Activated T-helper 1 cell treated with Interleukin-2 at 50 U/mL for 16 hours (primary cell): ENCODE measurements around the gene ENDOV.

Source experiments
- DNase-seq: peaks from one replicate; pipeline ENCODE4 v3.0.0-alpha.2; 2020; ENCODE audit warnings: low read depth

The ENDOV gene

DNA sequence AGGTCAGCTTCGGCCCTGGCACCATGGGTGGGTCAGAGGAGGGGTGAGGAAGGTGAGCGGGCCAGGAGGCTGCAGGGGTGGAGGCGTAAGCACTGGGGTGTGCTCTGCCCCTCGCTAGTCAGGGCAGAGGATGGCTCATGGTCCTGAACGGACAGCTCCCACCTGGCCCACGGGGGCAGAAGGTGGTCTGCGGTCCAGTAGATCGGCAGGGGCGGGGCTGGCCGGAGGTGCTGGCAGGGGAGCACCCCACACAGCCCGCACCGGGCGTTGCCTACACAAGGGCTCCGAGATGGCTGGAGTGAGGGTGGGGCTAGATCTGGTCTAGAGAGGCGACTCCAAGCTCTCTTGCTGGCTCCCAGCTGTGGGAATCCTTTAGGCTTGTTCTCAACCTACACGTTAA is 53.3 kb downstream of the ENDOV start:
- DNase-seq = no peak

DNA sequence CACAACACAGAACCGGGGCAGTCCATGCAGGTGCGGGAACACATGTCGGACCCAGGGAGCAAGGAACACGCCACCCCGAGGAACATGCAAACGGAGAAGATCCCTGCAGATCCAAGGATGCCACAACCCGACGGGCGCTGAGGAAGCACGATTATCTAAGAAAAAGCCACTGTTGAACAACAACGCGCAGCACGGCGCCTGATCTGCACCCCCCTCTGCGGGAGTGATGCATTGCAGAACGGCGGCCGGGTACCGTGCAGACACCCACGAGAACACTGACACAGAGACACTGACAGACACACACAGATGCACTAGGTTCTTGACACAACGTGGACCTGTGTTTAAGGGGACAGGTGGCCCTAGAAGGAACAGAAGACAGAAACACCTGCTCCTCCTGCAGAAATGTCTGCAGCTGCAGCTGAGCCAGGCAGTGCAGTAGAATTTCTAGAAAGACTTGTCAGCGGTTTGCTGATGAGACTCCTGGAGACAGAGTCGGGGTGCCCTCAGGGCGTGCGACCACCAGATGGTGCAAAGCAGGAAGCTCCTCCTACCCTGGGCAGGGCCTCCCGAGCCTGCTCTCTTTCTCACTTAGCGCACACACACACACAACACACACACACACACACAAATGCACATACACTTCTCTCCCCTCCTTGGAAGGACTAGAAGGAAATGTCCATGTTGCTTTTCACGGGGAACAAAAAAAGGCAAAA is 54.0 kb downstream of the ENDOV start:
- DNase-seq = no peak

DNA sequence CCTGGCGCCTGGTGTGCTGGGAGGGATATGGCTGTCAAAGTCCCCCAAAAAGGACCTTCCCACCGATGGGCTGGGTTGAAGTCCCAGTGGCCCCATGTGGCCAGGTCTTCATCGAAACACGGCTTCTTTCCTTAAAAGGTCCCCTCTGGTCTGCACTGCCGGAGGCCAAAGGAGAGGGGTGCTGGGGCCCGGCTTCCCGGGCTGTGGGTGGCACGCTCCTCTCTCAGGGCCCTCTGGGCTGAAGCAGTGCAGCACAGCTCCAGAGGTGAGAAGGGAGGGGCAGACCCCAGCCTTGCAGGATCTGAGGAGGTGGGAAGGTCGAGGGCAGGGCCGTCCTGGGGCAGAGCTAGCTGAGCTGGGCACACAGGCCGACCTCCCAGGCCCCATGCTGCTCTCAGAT is 54.7 kb downstream of the ENDOV start:
- no peak for DNase-seq

DNA sequence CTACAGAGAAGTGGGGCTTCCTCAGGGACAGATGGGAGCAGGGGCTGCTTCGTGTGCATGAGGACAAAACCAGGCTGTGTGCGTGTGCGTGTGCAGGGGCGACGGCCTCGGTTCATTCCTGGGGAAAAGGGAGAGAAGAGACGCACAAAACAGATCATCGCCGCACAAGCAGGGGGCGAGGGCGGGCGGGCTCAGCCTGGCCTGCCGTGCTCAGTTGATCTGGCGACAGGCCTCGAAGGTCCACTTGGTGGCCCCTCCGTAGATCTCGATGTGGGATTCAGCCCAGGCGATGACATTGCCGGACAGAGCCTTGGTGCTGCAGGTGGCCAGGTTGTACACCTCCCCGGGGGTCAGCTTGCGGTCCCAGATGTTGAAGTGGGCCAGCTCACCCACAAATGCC is 55.6 kb downstream of the ENDOV start:
- no peak for DNase-seq

DNA sequence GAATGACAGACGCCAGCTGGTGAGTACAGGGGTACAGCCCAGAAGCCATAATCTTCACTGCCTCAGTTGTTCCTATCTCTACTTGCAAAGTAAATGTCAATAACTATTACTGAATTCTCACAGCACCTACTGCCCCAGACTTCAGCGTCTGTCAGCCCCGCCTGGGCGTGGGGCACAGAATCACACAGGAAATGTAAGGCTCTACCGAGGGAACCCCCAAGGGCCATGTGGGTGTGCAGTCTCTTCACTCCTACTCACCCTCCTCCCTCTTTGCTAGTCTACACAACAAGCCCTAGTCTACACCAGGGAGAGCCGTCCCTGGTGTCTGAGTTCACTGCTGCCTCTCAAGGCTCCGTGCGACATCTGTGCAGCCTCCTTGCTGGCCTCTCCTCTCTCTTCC is 57.0 kb downstream of the ENDOV start:
- DNase-seq = no peak

DNA sequence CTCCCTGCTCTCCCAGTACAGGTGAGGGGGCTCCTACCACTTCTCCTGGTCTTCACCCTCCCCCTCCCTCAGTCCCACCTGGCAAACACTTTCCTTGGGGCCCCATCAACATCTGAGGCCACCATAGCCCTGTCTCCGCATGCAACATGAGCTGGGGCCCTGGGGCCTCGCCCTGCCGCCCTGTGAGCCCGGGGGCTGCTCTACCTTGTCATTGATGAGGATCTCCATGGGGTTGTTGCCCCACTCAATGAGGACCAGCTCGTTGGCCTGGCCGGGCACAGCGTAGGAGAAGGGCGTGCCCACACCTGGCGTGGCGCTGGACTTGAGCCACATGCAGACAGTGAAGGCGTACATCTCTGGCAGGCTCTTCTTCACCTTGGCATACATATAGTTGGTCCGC is 58.0 kb downstream of the ENDOV start:
- no peak for DNase-seq

DNA sequence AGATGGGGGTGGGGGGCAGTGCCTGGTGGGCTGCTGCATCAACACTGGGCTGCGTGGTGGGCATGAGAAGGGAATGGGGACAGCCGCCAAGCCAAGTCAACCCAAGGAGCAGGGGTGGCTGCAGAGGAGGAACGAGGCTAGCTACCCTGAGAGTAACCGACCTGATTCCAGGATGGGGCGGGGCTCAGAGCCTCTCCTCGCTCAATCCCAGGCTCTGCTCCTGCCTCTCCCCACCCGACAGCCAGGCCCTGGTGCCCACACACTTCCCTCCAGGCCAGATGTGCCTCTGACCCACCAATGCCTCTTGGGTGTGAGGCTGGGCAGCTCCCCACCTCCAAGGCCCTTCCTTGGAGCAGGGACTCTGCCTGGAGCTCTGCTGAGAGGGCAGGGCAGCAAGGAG is 58.7 kb downstream of the ENDOV start:
- DNase-seq = no peak

DNA sequence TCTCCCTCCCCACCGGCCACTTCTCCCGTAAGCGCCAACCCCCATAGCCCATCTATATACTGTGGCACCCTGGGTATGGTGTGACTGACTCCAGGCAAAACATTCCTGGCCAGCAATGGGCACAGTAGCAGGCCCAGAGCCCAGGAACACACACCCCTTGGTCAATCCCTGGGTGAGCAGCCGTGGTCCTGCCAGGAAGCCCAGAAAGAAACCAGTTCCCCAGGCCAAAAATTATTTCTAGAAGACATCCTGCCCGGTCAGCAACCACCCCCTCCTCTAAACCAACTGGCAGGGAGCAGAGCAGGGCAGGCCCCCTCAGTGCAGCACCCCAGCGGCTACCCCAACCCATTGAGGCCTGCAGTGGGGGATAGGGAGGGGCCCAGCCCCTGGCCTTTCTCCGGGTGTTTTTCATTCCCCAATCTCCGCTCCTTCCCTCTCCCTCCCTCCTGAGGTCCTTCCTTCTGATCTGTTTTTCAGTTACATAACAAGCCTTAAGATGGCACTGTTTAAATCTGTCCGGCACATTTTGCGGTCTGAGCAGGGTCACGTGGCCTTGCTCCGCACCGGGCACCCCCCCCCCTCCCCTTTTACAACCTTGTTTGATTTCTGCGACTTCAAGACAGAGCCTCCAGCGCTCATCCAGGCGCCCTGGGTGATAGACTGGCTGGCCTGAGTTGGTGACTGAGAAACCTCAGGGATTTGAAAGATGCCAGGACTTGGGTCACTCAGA is 59.4 kb downstream of the ENDOV start:
- no peak for DNase-seq

DNA sequence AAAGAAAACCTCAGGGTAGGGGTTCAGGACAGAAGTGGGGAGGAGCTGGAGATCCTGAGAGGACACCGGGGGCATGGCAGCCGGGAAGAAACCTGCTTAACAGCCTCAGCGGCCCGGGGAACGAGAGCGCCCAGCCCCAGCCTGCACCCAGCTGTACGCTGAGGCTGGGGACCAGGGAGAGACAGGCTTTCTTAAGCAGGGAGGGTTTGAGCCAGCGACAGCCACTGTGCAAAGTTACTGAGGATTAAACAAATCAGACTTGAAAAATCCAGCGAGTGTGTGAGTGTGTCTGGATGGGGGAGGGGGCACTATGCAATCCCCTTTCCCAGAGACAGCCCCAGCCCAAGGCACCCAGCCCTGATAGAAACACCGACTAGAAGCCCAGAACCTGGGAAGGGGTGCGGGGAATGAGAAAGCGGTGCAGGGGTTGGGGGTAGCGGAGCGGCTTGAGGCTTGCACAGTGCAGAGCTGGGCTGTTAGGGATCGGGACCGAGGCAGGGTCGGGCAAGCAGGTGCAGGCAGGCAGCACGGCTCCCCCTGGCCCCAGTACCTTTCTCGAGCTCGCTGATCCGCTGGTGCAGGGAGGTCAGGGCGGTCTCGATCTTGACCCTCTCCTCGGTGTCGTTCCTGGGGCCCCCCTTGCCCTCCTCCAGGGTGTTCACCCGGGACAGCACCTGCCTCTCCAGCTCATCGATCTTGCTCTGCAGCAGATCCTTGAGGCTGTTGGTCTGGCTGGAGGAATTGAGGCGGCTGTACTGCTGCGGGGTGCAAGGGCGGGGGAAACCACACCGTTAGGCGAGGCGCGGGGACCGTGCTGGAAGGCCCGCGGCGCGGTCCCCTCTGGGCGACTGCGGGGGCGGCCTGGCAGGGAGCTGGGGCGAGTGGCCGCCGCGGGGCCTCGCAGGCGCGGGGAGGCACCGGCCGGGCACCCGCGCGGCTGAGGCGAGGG is 60.3 kb downstream of the ENDOV start:
- DNase-seq = no peak

DNA sequence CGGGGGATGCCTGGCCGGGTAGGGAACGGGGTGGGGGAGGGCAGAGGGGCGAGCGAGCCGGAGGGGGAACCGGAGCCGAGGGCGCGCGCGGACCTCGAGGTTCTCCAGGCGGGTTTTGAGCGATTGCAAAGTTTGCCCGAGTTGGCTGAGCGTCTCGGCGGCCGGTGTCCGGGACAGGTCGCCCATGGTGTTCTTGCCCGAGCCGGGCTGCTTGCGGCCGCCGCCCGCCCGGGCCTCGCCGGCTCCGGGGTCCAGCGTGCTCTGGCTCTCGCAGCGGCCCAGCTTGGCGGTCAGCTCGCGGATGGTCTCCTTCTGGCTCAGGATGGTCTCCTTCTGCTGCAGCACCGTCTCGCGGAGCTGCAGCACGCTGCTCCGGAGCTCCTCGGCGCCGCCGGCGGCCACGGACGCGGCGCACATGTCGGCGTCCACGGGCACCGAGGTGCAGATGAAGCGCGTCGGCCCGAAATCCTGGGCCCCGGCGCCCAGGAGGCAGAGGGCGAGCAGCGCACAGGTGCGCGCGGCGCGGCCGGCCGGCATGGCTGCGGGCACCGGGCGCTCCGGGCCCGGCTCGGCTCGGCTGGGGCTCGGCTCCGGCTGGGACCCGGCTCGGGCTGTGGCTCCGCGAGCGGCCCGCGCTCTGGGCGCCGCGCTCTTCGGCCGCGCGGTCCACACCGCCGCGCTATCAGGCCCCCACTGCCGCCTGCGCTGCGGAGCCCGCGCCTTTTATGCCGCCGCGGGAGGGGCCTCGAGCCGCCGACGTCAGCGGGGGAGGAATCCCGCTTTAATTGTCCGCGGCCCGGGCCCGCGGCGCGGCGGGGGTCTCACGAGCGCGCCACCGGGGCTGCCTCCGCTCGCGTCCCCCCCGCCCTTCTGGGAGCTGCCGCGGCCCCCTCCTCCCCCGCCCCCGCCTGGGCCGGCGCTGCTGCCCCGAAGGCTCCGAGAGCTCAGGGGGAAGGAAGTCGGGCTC is 61.2 kb downstream of the ENDOV start, which contains the start of gene NPTX1:
NPTX1 (minus strand) TSS at position 698 of the 967 bp plus-strand sequence; CDS start at position 537, 161 bp downstream.
- no peak for DNase-seq

DNA sequence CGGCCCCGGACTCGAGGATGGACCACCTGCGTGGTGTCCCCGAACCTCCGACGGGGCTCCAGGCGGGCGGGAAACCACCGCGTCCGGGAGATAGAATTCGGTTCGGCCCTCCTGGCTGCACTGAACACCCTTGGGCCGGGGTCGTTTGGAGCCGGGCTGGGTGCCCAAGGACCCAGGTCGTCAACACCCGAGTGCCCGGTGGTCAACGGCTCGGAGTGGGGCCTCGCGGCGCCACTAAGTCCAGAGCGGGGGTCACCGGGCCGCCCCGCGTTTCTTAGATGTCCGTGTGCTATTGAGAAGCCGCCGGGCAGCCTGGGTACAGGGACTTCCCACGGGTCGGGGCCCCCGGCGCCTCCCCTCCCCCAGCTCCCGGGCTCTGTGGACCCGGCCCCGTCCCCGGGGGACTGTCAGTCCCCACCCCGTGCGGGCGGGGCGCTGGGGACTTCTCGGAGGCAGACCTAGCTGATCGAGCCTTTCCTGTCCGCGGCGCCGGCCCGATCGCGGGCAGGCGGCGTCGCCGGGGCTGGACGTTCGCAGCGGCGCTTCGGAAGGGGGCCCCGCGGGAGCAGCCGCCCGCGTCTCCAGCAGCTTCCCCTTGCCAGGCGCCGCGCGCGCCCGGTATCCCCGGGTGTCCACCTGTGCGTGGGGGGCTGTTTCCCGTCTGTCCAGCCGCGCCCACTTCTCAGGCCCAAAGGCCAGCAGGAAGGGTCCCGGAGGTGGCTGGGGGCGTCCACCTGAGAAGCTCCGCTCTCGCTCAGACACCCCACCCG is 62.1 kb downstream of the ENDOV start:
- no peak for DNase-seq

DNA sequence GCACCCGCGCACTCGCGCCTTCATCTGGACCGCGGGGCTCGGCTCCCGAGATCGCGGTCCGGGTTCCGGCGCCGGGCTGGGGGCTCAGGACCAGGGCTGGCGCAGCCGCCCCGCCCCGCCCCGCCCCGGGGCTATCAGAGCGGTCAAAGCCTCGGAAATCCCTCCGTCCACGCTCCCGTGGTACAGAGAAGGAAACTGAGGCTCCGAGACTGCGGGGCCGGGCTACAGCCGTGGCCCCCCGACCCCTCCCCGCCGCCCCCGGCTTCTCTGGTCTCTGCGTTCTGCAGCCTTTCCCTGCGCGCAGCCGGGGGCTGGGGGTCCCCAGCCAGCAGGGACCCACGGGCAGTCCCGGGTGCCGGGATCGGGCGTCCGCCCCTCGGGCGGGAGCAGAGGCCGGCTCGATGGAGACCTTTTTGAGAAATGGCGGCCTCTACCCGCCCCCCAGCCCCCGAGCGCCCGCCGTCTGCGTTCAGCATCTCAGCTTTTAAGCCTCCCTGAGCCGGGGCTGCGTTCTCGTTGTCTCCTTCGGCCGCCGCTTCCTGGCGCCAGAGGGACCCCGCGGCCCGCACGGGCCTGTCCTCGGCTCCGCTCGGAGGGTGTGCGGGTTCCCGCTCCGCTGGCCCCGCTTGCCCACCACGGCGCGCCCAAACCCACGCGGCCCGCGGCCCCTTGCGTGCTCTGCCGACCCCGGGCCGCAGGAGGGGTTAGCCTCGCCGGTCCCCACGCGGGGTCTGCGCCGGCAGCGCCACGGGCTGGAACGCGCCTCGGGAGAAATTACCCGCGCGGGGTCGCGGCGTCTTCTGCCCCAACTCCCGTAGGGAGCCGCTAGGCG is 62.9 kb downstream of the ENDOV start:
- DNase-seq = no peak

DNA sequence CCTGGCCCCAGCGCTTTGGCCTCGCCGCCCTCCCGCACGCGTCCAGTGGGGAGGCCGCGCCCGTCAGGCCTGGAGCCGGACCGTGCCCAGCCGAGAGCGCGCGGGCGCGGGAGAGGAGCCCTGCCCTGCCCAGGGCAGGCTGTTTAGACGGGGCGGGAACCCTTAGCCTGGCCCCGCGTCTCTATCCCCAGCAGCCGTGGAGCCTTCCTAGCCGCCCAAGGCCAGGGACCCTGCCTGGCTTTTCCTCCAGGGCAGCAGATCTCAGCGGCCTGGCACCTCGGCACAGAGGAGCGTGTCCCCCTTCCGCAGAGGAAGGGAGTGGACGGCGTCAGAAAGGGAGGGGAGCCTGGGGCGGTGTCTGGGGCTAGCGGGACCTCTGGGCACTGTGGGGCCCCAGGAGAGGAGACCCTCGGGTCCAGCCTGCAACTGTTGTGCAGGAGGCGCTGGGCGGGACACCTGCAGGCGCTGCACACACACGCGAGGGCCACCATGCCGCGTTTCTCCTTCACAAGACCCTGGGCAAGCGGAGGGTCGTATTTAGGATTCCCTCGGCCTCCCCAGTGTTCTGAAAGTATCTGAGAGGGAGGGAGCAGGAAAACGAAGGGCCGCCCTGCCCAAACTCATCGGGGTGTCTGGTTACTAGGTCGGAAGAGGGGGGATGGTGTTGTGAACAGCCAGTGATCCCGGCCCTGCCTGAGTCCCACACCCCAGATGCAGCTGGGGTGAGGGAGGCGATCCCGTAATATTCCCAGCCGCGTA is 63.7 kb downstream of the ENDOV start:
- no peak for DNase-seq

DNA sequence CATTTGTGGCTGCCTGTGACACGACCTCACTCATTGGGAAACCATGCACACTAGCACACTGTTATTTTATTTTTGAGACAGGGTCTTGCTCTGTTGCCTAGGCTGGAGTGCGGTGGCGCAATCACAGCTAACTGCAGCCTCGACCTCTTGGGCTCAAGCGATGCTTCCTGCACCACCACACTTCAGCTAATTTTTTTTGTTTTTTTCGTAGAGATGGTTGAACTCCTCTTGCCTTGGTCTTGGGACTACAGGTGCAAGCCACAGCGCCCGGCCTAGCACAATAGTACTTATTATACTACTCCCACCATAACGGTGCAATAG is 64.2 kb downstream of the ENDOV start:
- no peak for DNase-seq

DNA sequence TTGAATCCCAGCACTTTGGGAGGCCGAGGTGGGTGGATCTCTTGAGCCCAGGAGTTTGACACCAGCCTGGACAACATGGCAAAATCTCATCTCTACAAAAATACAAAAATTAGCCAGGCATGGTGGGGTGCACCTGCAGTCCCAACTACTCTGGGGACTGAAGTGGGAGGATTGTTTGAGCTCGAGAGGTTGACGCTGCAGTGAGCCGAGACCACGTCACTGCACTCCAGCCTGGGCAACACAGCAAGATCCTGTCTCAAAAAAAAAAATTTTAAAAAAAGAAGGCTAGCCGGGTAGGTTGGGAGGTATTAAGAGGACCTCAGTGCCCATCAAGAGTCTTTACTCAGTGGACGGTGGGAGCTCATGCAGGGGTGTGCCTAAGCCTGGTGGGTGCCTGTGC is 65.3 kb downstream of the ENDOV start:
- no peak for DNase-seq

DNA sequence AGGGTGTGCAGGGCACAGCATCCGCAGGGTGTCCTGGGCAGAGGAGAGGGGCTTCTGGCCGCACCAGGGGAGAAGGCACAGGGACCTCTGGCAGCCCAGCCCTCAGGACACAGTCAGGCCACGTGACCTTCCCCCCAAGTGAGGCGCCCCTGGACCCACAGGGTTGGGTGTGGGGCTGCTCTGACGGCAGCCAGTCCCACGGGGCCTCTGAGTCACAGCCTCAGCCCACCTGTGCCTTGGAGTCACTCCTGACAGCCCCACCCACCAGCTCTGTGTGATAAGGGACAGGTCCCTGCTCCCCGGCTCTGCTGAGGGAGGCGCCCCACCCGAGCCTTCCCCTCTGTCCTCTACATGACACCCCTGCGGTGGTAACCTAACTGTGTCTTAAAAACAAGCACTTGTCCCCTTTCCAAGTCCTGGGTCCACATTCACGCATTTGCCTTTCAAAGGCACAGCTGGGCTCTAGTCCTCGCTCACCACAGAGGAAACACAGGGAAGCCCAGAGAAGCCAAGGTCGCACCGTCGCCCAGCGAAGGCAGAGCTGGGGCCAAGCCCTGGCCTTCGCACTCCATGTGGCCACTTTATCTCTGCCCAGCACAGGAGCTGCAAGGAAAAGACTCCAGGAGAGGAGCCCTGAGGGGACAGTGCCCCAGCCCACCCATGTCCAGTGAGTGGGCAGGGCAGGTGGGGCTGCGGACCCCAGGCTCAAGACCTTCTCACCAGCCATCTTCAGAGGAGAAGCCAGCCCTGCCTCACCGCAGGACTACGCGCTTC is 66.5 kb downstream of the ENDOV start:
- DNase-seq = no peak

DNA sequence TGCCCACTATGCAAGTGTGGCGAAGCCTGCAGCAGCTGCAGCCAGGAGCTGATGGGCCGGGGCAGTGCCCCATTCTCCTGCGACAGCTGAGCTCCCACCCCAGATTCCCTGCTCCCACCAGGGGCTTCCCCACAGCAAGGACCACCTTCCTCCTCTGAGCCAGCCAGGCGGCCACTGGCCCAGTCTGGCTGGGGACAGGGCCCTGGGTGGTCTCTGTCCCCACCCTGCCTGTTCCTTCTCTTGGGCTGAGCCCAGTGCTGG is 67.0 kb downstream of the ENDOV start:
- no peak for DNase-seq

DNA sequence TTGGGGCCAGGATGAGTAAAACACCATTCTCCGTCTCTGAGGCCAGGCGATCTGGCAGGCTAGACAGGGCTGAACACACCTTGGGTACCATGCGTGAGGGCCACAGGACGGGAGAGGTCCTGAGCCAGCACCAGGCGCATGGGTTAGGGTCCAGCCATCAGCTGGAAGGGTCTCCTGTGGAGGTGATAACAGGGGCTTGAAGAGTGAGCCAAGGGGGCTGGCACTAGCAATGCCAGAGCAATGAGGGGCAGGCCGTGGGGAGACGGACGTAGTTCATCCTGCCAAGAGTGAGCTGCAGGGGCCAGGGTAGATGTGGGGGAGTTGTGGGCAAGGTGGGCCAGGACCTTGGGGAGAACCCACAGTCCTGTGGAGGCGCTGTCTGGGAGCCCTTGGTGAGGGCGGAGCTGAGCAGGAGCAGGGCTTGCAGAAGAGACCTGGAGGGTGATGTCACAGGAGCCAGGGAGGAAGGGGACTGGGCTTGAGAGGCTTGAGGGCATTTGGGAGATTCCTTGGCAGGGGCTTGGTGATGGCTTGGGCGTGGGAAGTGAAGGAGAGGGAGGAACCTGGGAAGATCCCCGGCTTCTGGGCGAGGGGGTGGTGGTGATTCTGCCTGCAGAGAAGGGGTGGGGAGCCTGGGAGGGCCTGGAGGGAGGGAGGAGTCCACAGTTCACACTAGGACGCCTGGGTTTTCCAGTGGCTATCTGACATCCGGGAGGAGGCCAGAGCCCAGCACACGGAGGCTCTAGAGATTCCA is 67.8 kb downstream of the ENDOV start:
- DNase-seq = no peak
